Stimulated activated CD8-positive, alpha-beta memory T cell treated with anti-CD3 and anti-CD28 coated beads, Interleukin-12 subunit alpha, Interleukin-12 subunit beta, amount 100 ng/mL, for 1 hour (primary cell): ENCODE measurements around the gene EBLN2.

ENCODE experiments used
- DNase-seq: peaks from one replicate; pipeline ENCODE4 v3.0.0-alpha.2; 2020; ENCODE audit warnings: low read depth

EBLN2 gene

DNA sequence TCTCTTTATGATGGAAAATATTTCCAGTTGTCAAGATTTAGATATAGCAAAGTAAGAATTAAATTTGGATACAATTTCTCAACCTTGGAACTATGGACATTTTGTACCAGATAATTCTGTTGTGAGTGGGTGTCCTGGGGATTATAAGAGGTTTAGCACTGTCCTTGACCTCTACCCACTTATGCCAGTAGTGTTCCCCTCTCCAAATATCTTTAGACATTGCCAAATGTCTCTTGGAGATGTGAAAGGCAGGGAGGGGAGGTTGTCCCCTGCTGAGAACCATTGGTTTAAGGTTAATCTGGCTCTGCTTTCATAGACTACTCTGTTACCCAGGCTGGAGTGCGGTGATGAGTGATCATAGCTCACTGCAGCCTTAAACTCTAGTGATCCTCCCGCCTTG, at the start of gene EBLN2:
Gene EBLN2 (plus strand): TSS at position 244 of the 400 bp plus-strand sequence. CDS start 423 bp downstream, outside the sequence.
- no peak for DNase-seq

GRCh38 chr3:73018298-73018697, 43.2 kb upstream of the EBLN2 start:
- DNase-seq = no peak

GRCh38 chr3:73018790-73019441, 42.5 kb upstream of the EBLN2 start:
- no peak for DNase-seq

DNA sequence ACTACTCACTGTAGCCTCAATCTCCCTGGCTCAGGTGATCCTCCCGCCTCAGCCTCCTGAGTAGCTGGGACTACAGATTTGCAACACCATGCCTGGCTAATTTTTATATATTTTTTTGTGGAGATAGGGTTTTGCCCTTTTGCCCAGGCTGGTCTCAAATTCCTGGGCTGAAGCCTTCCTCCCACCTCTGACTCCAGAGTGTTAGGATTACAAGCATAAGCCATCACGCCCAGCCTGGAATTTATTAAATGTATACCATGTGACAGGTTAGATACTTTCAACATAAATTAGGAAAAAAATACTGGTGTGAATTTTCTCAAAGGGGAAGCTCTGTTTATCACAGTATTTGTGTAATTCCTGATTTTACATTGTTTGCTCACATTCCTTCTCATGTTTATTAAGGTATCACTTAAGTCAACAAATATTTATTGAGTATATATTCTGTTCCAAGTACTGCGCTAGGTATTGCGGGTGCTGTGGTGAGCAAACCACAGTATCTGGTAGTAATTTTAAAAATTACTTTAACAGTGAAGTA, 40.1 kb upstream of the EBLN2 start:
- no peak for DNase-seq

DNA sequence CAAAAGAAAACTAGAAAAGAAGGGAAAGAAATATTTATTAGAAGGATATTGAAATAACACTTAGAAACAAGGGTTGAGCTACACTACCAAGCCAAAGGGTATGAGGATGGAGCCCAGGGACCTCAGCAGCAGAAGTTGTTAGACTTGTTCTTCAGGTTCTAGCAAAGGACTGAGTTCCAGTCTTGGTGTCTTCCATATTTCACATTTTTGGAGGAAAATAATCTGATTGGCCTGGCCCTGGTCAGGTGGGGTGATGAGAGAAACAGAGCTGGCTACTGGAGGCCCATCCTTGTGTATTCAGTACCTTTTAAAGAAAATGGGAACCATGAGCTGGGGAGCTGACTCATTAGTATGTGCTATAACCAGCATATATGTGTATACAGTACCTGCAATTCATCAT, 36.6 kb upstream of the EBLN2 start:
- DNase-seq = no peak

GRCh38 chr3:73026111-73026759, 35.2 kb upstream of the EBLN2 start:
- DNase-seq = no peak

GRCh38 chr3:73026760-73027113, 34.7 kb upstream of the EBLN2 start:
- no peak for DNase-seq

DNA sequence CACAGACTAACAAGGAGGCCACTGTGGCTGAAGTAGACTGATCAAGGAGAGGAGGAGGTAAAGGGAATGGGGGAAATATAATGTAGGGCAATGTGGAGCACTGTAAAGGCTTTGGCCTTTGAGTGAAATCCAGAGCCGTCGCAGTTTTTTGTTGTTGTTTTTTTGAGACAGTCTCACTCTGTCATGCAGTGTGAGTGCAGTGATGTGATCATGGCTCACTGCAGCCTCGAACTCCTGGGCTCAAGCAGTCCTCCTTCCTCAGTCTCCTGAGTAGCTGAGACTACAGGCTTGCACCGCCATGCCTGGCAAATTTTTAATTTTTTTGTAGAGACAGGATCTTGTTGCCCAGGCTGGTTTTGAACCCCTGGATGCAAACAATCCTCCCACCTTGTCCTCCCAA, 32.7 kb upstream of the EBLN2 start:
- DNase-seq = no peak

DNA sequence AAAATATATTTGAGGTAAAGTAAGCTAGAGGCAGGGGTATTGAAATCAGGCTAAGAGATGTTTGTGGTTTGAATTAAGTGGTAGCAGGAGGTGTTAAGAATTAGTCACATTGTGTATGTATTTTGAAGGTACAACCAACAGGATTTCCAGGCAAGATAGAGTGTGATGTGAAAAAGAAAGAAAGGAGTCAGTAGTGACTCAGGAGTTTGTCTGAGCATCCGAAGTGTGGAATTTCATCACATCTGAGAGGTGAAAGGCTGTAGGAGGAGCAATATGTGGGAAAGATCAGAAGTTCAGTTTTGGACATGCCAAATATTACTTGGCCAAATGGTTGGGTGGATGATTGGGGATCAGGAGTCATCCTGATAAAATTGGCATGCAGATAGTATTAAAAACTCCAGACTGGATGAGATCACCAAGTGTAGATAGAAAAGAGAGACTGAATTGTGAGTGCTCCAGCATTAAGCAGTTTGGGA, 32.1 kb upstream of the EBLN2 start:
- no peak for DNase-seq

DNA sequence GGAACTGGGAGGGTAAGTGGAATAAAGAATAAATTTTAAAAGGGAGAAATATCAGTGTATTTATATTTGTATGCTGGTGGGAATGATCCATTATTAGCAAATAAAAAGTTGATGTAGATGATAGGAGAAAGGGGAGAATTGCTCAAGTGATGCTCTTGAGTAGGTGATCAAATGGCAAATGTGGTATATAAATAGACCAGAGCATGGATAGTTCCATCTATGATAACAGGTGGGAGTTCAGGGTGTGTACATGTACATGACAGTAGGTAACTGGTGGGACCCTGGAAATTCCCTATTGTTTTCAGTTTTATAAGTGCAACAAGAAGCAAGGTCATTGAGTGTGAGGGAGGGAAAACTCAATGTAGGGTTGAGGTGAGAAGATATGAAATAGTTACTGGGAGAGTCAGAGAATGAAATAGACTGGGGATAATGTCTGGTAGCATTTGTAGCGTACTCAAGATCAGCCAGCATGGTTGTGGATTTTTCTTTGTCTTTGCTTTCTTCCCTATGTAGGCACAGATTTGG, 31.3 kb upstream of the EBLN2 start:
- no peak for DNase-seq

DNA sequence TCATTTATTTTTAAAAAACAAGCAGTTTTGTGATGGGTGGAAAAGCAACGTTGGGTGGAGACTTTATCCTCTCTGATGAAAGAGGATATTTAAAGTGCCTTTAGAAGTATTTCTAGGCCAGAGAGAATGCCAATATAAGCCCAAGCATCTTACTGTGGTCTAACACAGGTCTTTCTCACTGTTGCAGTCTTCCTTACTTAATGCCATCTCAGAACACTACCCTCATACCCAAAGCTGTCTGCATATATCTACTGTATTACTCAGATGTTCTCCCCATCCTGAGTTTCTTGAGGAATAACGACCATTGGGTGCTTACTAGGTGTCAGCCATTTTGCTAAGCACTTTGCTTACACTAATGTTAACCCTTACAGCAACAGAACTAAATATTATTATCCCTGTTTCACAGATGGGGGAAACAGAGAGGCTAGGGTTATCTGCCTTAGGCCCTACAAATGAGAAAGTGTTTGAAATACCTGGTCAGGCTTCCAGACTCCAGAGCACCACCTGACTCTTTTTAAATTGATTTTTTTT, 29.8 kb upstream of the EBLN2 start:
- DNase-seq = no peak

DNA sequence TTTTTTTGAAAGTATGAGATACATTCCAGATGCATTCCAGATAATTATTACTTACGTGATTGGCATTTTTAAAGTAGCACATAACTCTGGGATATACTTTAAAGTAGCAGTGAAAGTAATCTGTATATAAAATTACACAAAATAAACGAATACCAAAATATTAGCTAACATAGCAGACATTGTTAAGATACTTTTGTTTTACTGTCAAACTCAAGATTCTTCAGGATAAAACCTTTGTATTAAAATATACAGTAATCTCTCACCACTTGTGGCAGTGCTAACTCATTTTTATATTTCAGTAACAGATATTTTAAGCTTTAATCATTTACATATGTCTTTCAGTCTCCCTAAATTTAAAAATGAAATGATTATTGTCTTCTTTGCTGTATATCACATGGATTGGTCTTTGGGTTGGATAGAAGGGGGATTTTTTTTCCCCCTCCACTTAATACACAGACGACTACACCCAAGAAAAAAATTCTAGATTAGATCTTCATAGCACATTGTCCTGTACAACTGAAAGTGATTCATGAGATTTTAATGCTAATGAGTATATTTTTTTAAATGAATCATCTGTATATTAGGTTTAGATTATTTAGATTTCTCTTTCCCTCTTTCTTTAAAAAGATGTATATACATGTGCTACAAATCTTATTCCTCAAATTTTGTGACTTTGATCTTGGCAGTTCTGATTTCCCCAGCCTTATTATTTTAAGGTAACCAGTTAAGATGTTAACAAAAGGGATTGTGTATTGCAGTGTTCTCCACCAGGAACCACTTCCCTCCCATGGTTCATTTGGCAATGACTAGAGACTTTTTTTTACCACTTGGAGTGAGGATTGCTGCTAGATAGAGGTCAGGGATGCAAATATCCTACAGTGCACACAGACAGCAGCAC, 24.5 kb upstream of the EBLN2 start:
- no peak for DNase-seq

GRCh38 chr3:73041537-73041936, 19.9 kb upstream of the EBLN2 start:
- no peak for DNase-seq

DNA sequence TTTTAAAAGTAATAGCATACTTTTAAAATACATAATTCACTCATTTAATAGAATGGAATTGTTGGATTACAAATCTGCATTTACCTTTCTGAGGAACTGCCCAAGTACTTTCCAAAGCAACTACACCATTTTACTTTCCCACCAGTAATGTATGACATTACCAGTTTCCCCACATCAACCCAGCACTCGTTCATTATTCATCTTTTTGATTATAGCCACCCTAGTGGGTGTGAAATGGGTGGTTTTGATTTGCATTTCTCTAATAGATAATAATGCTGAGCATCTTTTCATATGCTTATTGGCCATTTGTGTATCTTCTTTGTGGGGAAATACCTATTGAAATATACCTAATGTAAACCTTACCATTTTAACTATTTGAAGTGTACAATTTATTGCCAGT, 18.0 kb upstream of the EBLN2 start:
- DNase-seq = no peak

- no peak for DNase-seq
These were observed 16.1 kb upstream of the EBLN2 start for GRCh38 chr3:73045391-73045790.

- DNase-seq = no peak
These were observed 15.3 kb upstream of the EBLN2 start for GRCh38 chr3:73046195-73046594.

GRCh38 chr3:73049319-73049718, 12.1 kb upstream of the EBLN2 start:
- no peak for DNase-seq

DNA sequence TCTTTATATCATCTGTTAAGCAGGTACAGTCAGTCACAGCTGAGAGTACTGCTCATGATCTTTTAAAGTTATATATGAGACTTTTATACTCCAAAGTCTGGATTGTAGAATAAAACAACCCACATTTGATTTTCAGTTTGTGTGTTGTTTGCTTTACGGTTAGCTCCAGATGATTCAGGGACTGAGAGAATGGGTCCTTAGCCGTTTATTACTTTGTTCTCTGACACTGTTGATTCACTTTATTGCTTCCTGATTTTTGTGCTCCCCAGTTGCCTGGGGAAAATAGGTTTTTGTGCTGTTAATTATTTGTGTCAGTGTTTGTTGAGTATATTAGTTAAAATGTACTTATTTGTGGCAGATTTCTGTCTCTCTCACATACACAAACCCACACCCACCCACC, 8.6 kb upstream of the EBLN2 start:
- no peak for DNase-seq

DNA sequence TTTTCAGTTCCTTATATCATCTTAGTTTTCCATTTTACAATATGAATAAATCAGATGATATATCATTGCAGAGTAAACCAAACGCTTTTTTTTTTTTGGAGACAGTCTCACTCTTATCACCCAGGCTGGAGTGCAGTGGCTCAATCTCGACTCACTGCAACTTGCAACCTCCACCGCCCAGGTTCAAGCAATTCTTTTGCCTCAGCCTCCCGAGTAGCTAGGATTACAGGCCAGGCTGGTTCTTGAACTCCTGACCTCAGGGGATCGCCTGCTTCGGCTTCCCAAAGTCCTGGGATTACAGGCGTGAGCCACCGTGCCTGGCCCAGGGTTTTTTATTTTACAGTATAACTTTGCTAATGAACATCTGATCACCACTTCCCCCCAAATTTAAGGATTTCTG, 5.9 kb upstream of the EBLN2 start:
- DNase-seq = no peak

- DNase-seq = no peak
These were observed 5.2 kb upstream of the EBLN2 start for GRCh38 chr3:73056014-73056844.

GRCh38 chr3:73056845-73057150, 4.7 kb upstream of the EBLN2 start:
- no peak for DNase-seq
